ENCODE data around the gene ESAM.

DNA sequence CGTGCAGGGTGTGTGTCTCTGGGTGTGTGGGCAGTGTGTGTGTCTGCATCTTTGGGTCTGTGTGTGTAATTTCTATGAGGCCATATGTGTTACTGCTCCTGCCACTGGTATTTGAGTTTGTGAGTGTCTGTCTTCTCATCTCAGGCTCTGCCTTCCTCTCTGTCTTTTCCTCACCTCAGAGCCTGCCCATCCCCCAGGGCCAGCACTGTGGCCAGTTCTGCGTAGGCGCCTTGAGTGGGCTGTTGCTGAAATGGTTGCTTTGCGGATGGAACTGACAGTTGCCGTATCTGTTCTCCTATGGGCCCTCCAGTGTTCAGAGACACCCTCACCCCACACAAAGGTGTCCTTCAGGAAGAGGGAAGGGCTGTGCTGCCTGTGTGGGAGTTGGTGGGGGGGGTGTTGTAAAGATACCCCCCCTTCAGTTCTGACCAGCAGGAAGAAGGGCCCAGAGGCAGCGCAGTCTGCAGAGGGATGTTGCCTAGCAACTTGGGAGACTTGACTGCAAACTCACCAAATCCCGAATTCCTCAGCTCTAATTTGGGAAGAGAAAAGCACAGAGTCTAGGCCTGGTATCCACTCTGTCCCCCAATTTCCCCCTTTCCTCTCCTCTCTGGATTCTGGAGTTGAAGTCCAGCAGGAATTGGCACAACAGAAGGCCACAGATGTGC, 24.3 kb downstream of the ESAM start:
- TF ChIP-seq, protein P1, sequence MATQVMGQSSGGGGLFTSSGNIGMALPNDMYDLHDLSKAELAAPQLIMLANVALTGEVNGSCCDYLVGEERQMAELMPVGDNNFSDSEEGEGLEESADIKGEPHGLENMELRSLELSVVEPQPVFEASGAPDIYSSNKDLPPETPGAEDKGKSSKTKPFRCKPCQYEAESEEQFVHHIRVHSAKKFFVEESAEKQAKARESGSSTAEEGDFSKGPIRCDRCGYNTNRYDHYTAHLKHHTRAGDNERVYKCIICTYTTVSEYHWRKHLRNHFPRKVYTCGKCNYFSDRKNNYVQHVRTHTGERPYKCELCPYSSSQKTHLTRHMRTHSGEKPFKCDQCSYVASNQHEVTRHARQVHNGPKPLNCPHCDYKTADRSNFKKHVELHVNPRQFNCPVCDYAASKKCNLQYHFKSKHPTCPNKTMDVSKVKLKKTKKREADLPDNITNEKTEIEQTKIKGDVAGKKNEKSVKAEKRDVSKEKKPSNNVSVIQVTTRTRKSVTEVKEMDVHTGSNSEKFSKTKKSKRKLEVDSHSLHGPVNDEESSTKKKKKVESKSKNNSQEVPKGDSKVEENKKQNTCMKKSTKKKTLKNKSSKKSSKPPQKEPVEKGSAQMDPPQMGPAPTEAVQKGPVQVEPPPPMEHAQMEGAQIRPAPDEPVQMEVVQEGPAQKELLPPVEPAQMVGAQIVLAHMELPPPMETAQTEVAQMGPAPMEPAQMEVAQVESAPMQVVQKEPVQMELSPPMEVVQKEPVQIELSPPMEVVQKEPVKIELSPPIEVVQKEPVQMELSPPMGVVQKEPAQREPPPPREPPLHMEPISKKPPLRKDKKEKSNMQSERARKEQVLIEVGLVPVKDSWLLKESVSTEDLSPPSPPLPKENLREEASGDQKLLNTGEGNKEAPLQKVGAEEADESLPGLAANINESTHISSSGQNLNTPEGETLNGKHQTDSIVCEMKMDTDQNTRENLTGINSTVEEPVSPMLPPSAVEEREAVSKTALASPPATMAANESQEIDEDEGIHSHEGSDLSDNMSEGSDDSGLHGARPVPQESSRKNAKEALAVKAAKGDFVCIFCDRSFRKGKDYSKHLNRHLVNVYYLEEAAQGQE (IDR thresholded peaks at IDR 0.05; ENCODE audit: unreplicated experiment) = no peak
- TF ChIP-seq, protein P2, sequence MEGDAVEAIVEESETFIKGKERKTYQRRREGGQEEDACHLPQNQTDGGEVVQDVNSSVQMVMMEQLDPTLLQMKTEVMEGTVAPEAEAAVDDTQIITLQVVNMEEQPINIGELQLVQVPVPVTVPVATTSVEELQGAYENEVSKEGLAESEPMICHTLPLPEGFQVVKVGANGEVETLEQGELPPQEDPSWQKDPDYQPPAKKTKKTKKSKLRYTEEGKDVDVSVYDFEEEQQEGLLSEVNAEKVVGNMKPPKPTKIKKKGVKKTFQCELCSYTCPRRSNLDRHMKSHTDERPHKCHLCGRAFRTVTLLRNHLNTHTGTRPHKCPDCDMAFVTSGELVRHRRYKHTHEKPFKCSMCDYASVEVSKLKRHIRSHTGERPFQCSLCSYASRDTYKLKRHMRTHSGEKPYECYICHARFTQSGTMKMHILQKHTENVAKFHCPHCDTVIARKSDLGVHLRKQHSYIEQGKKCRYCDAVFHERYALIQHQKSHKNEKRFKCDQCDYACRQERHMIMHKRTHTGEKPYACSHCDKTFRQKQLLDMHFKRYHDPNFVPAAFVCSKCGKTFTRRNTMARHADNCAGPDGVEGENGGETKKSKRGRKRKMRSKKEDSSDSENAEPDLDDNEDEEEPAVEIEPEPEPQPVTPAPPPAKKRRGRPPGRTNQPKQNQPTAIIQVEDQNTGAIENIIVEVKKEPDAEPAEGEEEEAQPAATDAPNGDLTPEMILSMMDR (conservative IDR thresholded peaks at IDR 0.05; ENCODE audit: low read depth in 2 of 2) = no peak
- TF ChIP-seq EZH2 (IDR thresholded peaks at IDR 0.05; ENCODE audit: low read depth, unreplicated experiment) (no peak), POLR2AphosphoS5 (IDR thresholded peaks at IDR 0.05; ENCODE audit: low read depth) (no peak), EZH2phosphoT487 (IDR thresholded peaks at IDR 0.05; ENCODE audit: unreplicated experiment) (no peak), JUNB (IDR thresholded peaks at IDR 0.05; ENCODE audit: unreplicated experiment) (no peak), ZNF114 (CRISPR knock-in tag; IDR thresholded peaks at IDR 0.05) (no peak)

Measured in GM23338 (cell line).